ENCODE measurements around the gene FAM131C.

DNA sequence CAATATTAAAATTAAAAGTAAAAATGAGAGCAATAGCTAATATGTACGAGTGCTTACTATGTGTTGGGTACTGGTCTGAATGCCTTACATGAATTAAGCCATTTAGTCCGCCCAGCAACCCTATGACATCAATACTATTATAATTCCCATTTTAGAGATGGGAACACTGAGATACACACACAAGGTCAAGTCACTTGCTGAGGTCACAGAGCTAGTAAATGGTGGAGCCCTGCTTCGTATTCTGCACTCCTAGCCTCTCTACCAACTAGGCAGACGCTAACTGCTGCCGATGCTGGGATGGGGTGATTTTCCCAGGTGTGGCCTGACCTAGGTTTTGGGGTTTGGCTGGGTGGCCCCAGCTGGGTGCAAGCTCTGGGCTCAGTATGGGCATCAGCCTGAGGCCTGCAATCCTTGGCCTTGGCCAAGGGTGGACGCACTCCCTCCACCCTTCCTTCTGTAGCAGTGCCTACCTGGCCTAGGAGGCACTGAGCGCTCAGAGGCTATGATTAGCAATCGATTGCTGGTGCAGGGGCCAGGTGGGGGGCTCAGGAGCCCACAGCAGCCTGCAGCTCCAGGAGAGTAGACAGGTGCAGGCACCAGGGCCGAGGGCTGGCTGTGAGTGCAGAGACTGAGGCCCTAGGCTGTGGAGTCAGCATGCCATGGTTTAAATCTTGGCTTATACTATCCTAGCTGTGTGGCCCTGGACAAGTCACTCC, 2.7 kb downstream of the FAM131C start:
- no peak for TF ChIP-seq POLR2AphosphoS5 (IDR thresholded peaks at IDR 0.05; ENCODE audit: low read depth, low read length)
- TF ChIP-seq, protein P1, sequence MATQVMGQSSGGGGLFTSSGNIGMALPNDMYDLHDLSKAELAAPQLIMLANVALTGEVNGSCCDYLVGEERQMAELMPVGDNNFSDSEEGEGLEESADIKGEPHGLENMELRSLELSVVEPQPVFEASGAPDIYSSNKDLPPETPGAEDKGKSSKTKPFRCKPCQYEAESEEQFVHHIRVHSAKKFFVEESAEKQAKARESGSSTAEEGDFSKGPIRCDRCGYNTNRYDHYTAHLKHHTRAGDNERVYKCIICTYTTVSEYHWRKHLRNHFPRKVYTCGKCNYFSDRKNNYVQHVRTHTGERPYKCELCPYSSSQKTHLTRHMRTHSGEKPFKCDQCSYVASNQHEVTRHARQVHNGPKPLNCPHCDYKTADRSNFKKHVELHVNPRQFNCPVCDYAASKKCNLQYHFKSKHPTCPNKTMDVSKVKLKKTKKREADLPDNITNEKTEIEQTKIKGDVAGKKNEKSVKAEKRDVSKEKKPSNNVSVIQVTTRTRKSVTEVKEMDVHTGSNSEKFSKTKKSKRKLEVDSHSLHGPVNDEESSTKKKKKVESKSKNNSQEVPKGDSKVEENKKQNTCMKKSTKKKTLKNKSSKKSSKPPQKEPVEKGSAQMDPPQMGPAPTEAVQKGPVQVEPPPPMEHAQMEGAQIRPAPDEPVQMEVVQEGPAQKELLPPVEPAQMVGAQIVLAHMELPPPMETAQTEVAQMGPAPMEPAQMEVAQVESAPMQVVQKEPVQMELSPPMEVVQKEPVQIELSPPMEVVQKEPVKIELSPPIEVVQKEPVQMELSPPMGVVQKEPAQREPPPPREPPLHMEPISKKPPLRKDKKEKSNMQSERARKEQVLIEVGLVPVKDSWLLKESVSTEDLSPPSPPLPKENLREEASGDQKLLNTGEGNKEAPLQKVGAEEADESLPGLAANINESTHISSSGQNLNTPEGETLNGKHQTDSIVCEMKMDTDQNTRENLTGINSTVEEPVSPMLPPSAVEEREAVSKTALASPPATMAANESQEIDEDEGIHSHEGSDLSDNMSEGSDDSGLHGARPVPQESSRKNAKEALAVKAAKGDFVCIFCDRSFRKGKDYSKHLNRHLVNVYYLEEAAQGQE (IDR thresholded peaks at IDR 0.05; ENCODE audit: insufficient read depth in 1 of 2, low read depth in 2 of 2, low read length in 2 of 2) = no peak
